GM21619 (cell line): ENCODE data around the gene EMILIN1.
"Not testable (repeated sequence)": the region's sequence is repeated elsewhere in the genome, so short reads cannot be mapped to it uniquely, and the experiment has no call there.

ENCODE experiments used
- ATAC-seq: cut with Tn5 transposase; IDR thresholded peaks from one replicate; pipeline ENCODE4 v1.9.1; 2021; ENCODE audit not compliant: unreplicated experiment

The EMILIN1 gene

GRCh38 chr2:27092696-27093429 lies 14.4 kb downstream of the EMILIN1 start:
- ATAC-seq, result no peak

GRCh38 chr2:27093430-27094352 lies 15.3 kb downstream of the EMILIN1 start:
- no peak for ATAC-seq

- no peak for ATAC-seq
Observed at GRCh38 chr2:27094353-27094984, 16.1 kb downstream of the EMILIN1 start.

GRCh38 chr2:27095427-27095744 lies 17.0 kb downstream of the EMILIN1 start:
- no peak for ATAC-seq

- no peak for ATAC-seq
Observed at GRCh38 chr2:27095745-27096651, 17.6 kb downstream of the EMILIN1 start.

- ATAC-seq, result no peak
Observed at GRCh38 chr2:27096748-27097297, 18.4 kb downstream of the EMILIN1 start.

- ATAC-seq, result no peak
Observed at GRCh38 chr2:27097341-27097740, 18.9 kb downstream of the EMILIN1 start.

- no peak for ATAC-seq
Observed at GRCh38 chr2:27099334-27099955, 21.0 kb downstream of the EMILIN1 start.

GRCh38 chr2:27100036-27100435 lies 21.6 kb downstream of the EMILIN1 start:
- ATAC-seq, result no peak

- no peak for ATAC-seq
Observed at GRCh38 chr2:27102329-27102728, 23.9 kb downstream of the EMILIN1 start.

GRCh38 chr2:27105981-27106380 lies 27.6 kb downstream of the EMILIN1 start:
- no peak for ATAC-seq

GRCh38 chr2:27108221-27108620 lies 29.8 kb downstream of the EMILIN1 start:
- no peak for ATAC-seq

- no peak for ATAC-seq
Observed at GRCh38 chr2:27109083-27109482, 30.7 kb downstream of the EMILIN1 start.

- ATAC-seq, result not testable (repeated sequence)
Observed at GRCh38 chr2:27110603-27111352, 32.4 kb downstream of the EMILIN1 start.

GRCh38 chr2:27111392-27112078 lies 33.1 kb downstream of the EMILIN1 start:
- ATAC-seq, result not testable (repeated sequence)

- no peak for ATAC-seq
Observed at GRCh38 chr2:27115519-27115918, 37.1 kb downstream of the EMILIN1 start.

GRCh38 chr2:27117995-27118524 lies 39.6 kb downstream of the EMILIN1 start:
- no peak for ATAC-seq

- no peak for ATAC-seq
Observed at GRCh38 chr2:27118525-27119329, 40.3 kb downstream of the EMILIN1 start, which contains the start of gene CGREF1. TSS of gene CGREF1 (minus strand) at chr2:27119128. CDS start at chr2:27104366, 14,762 bp downstream.
